KMS-11 (cell line): ENCODE measurements around the gene NPY.

Source experiments
- H2AFZ ChIP-seq: fragments of 200-600 bp; sonication (generic); 2 replicates; pipeline ENCODE4 v1.6.1; 2016; ENCODE audit warnings: antibody characterized with exemption, mixed run types, low read depth
- H3K27ac ChIP-seq: fragments of 200-600 bp; sonication (generic); 2 replicates; pipeline ENCODE4 v1.6.1; 2016; ENCODE audit warnings: mild to moderate bottlenecking, mixed run types
- H3K27me3 ChIP-seq: fragments of 200-600 bp; sonication (generic); 2 replicates; pipeline ENCODE4 v1.6.1; 2017; ENCODE audit warnings: mild to moderate bottlenecking, low read depth, mixed run types, moderate library complexity; ENCODE audit not compliant: insufficient read depth
- H3K36me3 ChIP-seq: fragments of 200-600 bp; sonication (generic); 2 replicates; pipeline ENCODE4 v1.6.1; 2017; ENCODE audit warnings: mild to moderate bottlenecking, mixed run types; ENCODE audit not compliant: insufficient read depth
- H3K4me1 ChIP-seq: fragments of 200-600 bp; sonication (generic); 2 replicates; pipeline ENCODE4 v1.6.1; 2016; ENCODE audit warnings: mild to moderate bottlenecking, low read depth, mixed run types; ENCODE audit not compliant: poor library complexity, severe bottlenecking
- H3K4me2 ChIP-seq: fragments of 200-600 bp; sonication (generic); 2 replicates; pipeline ENCODE4 v1.7.0; 2016; ENCODE audit warnings: mild to moderate bottlenecking, mixed run types
- H3K4me3 ChIP-seq: fragments of 200-600 bp; sonication (generic); IDR thresholded peaks from 2 replicates; pipeline ENCODE4 v1.6.1; 2017; ENCODE audit warnings: low read depth, low read length, mixed read lengths; ENCODE audit not compliant: insufficient read depth
- H3K79me2 ChIP-seq: fragments of 200-600 bp; sonication (generic); 2 replicates; pipeline ENCODE4 v1.6.1; 2016; ENCODE audit warnings: low read depth, mixed run types; ENCODE audit not compliant: insufficient read depth
- H3K9ac ChIP-seq: fragments of 200-600 bp; sonication (generic); 2 replicates; pipeline ENCODE4 v1.6.1; 2016; ENCODE audit warnings: mild to moderate bottlenecking, mixed run types
- H4K20me1 ChIP-seq: fragments of 200-600 bp; sonication (generic); 2 replicates; pipeline ENCODE4 v1.6.1; 2016; ENCODE audit warnings: mild to moderate bottlenecking, mixed run types; ENCODE audit not compliant: insufficient read depth
- TF ChIP-seq, protein P1 (sequence below): fragments of 200-600 bp; sonication (generic); conservative IDR thresholded peaks from 2 replicates; pipeline ENCODE4 v1.6.1; 2017; ENCODE audit warnings: low read depth, mild to moderate bottlenecking, antibody characterized with exemption, low read length, moderate library complexity, mixed read lengths

Gene NPY

DNA sequence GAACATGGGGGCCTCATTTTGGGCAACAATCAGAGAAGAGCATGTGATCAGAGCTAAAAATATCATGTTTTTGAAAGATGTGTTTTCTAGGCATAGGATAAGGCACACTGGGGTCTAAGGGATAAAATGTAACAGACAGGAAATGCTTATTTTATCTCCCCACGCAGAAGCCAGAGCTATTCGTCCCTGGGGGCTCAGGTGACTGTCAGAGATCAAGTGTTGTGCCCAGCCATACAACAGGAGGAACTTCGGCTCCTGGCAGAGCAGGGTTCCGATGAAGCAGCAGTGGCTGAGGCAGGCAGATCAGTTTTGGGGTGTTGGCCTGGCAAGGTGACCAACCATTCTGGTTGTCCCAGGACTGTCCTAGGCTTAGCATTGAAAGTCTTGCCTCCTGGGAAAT lies 15.2 kb downstream of the NPY start:
- Histone ChIP-seq H3K36me3 (no peaks in the 10 kb centered on the region), H2AFZ (no peak overlapping the region), H4K20me1 (no peaks in the 10 kb centered on the region), H3K27me3 (no peaks in the 10 kb centered on the region), H3K4me1 (no peaks in the 10 kb centered on the region), H3K4me2 (no peak overlapping the region), H3K27ac (no peak overlapping the region), H3K79me2 (no peaks in the 10 kb centered on the region), H3K4me3 (no peak overlapping the region), H3K9ac (no peak overlapping the region)
- TF ChIP-seq, protein P1, sequence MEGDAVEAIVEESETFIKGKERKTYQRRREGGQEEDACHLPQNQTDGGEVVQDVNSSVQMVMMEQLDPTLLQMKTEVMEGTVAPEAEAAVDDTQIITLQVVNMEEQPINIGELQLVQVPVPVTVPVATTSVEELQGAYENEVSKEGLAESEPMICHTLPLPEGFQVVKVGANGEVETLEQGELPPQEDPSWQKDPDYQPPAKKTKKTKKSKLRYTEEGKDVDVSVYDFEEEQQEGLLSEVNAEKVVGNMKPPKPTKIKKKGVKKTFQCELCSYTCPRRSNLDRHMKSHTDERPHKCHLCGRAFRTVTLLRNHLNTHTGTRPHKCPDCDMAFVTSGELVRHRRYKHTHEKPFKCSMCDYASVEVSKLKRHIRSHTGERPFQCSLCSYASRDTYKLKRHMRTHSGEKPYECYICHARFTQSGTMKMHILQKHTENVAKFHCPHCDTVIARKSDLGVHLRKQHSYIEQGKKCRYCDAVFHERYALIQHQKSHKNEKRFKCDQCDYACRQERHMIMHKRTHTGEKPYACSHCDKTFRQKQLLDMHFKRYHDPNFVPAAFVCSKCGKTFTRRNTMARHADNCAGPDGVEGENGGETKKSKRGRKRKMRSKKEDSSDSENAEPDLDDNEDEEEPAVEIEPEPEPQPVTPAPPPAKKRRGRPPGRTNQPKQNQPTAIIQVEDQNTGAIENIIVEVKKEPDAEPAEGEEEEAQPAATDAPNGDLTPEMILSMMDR, result no peak

DNA sequence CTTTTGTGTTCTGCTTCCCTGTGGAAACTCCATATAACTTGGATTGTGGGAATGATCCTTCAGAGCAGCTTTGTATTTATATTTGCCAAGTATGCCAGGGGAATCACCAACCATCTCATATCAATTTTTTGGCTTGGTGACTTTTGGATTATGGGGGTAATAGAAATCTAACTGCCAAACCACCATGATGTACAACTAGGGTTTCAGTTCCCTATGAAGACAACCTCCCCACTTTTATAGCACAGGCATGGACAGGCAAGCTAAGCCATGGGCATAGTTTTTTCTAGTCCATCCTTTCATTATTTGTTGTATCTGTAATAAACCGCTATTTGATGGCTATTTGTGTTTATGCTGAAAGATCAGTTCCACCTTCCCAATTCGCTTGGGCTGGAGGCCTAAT lies 17.7 kb downstream of the NPY start:
- no peaks in the 10 kb centered on the region for H3K4me1 ChIP-seq
- no peak overlapping the region for H3K4me2 ChIP-seq
- no peaks in the 10 kb centered on the region for H3K27me3 ChIP-seq

DNA sequence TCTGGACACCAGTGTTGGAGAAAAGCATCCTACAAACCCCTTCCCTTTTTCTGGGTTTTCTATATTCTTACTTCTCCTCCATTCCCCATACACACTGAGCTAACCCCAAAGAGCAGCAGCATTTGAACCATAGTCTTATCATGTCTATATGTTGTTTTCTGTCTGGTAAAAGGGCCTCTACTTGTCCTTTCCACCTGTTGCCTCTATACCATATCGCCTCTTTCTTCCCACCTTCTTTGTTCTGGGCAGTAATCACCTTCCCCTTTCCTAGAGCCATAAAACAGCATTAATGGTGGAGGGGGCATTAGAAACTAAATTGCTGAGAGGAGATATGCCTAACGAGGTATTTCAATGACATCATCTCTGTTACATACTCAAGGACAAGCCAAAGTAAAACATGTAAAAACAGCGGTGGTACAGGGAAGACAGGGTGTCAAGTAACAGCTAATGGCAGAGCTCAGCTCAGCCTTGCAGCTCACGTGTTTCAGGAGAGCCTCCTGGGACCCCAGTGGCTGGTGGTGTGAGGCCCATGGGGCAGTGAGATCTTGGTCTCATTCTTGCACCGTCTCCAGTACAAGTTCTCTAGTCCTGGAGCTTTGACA lies 20.6 kb downstream of the NPY start:
- H3K4me1 ChIP-seq, result no peaks in the 10 kb centered on the region
- no peak overlapping the region for H3K4me2 ChIP-seq
- no peak overlapping the region for H3K27ac ChIP-seq
- no peaks in the 10 kb centered on the region for H4K20me1 ChIP-seq
- no peaks in the 10 kb centered on the region for H3K36me3 ChIP-seq
- no peak overlapping the region for H2AFZ ChIP-seq
- no peaks in the 10 kb centered on the region for H3K79me2 ChIP-seq
- no peak overlapping the region for H3K4me3 ChIP-seq
- no peak overlapping the region for H3K9ac ChIP-seq
- no peaks in the 10 kb centered on the region for H3K27me3 ChIP-seq
- TF ChIP-seq, protein P1, result no peak

More for the DNA sequence above, 17.7 kb downstream of the NPY start:
- Histone ChIP-seq H3K79me2 (no peaks in the 10 kb centered on the region), H2AFZ (no peak overlapping the region), H3K36me3 (no peaks in the 10 kb centered on the region), H3K27ac (no peak overlapping the region), H4K20me1 (no peaks in the 10 kb centered on the region), H3K9ac (no peak overlapping the region), H3K4me3 (no peak overlapping the region)
- TF ChIP-seq, protein P1, result no peak

DNA sequence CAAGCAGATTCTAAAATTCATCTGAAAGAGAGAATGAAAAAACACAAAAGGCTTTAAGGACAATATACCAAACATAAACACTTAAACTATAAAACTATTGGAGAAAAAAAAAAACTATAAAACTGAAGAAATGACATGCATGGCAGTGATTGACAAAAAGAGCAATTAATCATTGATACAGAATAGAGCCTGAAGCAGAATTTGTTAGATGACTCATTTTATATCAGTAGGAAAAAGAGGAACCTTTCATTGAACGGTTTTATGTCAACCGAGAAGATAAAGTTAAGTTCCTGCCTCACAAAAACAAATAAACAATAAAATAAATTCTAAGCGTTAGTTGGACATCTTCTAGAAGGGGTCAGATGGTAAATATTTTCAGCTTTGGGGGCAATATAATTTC lies 23.3 kb downstream of the NPY start:
- Histone ChIP-seq H2AFZ (no peak overlapping the region), H3K4me2 (no peak overlapping the region), H3K9ac (no peak overlapping the region), H3K27me3 (no peaks in the 10 kb centered on the region), H3K79me2 (no peaks in the 10 kb centered on the region), H4K20me1 (no peaks in the 10 kb centered on the region), H3K4me1 (no peaks in the 10 kb centered on the region), H3K4me3 (no peak overlapping the region), H3K36me3 (no peaks in the 10 kb centered on the region), H3K27ac (no peak overlapping the region)
- TF ChIP-seq, protein P1, result no peak
